ENCODE measurements around the gene PKP2.

PKP2 gene

DNA sequence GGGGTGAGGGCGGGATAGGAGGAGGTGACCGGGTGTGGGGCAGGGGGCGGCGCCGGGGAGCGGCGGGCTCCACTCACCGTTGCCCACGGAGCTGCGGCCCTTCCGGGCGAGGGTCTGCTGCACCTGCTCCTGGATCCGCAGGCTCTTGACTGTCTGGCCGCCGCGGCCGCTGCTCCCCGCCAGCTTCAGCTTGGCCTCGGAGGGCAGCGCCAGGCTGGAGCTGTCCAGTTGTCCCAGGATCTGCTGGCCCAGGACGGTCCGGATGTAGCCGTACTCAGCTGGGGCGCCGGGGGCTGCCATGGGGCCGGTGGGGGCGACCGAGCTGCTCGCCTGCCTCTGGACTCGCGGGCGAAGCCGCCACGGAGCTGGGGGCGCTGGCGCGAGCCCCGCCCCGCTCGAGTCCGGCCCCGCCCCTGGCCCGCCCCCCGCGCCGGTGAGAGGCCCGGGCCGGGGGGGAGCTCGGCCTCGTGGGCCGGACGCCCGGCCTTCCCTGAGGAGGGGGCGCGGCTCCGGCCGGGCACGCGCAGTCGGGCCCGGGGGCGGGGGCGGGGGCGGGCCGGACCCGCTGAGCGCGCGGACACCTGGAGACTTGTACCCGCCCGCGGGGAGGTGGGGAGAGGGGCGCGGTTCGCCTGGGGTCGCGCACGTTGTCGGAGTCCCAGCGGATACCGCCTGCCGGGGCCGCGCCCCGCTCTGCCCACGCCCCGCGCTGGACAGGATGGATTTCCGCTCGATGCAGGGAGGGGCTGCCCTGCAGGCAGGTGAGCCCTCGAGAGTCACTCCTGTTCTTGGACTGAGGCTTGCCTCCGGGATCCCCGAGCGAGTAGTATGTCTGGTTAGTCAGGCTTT is at the start of gene PKP2:
TSS of gene PKP2 (minus strand) at position 346 of the 849 bp plus-strand sequence. CDS start at position 300, 46 bp downstream.
- Histone ChIP-seq H3K9me3 (ENCODE audit: low read length) (no peaks in the 10 kb centered on the region), H2AFZ (ENCODE audit: low read depth, low read length) (peak within 1 kb of the TSS; percentile 95), H3K4me3 (ENCODE audit: low read length) (peak within 1 kb of the TSS; percentile 73), H3K27me3 (ENCODE audit: insufficient read depth, low read length) (peaks cover 35% of the 10 kb centered on the region), H3K4me1 (ENCODE audit: insufficient read depth, low read length) (peaks cover 12% of the 10 kb centered on the region), H3K36me3 (ENCODE audit: insufficient read depth, low read length) (no peaks in the 10 kb centered on the region)

- Histone ChIP-seq H3K9me3 (ENCODE audit: low read length) (no peaks in the 10 kb centered on the region), H3K36me3 (ENCODE audit: insufficient read depth, low read length) (no peaks in the 10 kb centered on the region), H2AFZ (ENCODE audit: low read depth, low read length) (no peak overlapping the region), H3K4me3 (ENCODE audit: low read length) (no peak overlapping the region), H3K27me3 (ENCODE audit: insufficient read depth, low read length) (no peaks in the 10 kb centered on the region), H3K4me1 (ENCODE audit: insufficient read depth, low read length) (peaks cover 5% of the 10 kb centered on the region)
Measured at GRCh38 chr12:32944195-32944594, 47.6 kb upstream of the PKP2 start.

DNA sequence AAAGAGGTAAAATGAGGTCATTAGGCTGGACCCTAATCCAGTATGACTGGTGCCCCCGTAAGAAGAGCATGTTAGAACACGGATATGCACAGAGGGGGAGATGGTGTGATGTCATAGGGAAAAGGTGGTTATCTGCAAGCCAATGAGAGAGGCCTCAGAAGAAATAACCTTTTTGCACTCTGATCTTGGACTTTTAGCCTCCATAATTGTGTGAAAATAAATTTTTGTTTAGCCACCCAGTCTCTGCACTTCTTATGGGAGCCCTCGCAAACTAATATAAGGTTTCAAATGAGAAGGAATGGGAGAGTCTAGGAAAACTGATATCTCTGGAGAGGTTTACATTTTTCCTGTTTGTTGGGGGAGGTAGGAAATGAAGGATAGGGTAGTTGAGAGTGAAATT is 43.2 kb upstream of the PKP2 start:
- Histone ChIP-seq H3K4me1 (ENCODE audit: insufficient read depth, low read length) (no peaks in the 10 kb centered on the region), H3K36me3 (ENCODE audit: insufficient read depth, low read length) (no peaks in the 10 kb centered on the region), H2AFZ (ENCODE audit: low read depth, low read length) (no peak overlapping the region), H3K4me3 (ENCODE audit: low read length) (no peak overlapping the region), H3K27me3 (ENCODE audit: insufficient read depth, low read length) (no peaks in the 10 kb centered on the region), H3K9me3 (ENCODE audit: low read length) (no peaks in the 10 kb centered on the region)

GRCh38 chr12:32926963-32927362 is 30.4 kb upstream of the PKP2 start:
- Histone ChIP-seq H2AFZ (ENCODE audit: low read depth, low read length) (no peak overlapping the region), H3K36me3 (ENCODE audit: insufficient read depth, low read length) (no peaks in the 10 kb centered on the region), H3K27me3 (ENCODE audit: insufficient read depth, low read length) (peaks cover 6% of the 10 kb centered on the region), H3K9me3 (ENCODE audit: low read length) (peaks cover 2% of the 10 kb centered on the region), H3K4me1 (ENCODE audit: insufficient read depth, low read length) (no peaks in the 10 kb centered on the region), H3K4me3 (ENCODE audit: low read length) (no peak overlapping the region)

DNA sequence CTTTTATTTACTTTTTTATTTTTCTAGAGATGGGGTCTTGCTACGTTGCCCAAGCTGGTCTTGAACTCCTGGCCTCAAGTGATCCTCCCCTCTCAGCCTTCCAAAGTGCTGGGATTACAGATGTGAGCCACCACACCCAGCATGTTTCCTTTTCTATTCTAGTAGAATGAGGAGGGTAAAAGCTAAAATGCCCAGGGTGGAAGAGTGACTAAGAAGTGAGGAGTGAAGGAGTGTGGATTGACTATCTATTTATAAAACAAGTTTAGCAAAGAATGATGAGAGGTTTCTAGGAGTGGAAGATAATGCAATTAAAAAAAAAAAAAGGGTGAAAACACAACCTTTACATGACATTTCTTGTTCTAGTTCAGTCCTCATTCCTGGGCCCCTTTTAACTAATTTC is 29.8 kb upstream of the PKP2 start:
- no peak overlapping the region for H3K4me3 ChIP-seq (ENCODE audit: low read length)
- no peak overlapping the region for H2AFZ ChIP-seq (ENCODE audit: low read depth, low read length)
- H3K36me3 ChIP-seq (ENCODE audit: insufficient read depth, low read length): no peaks in the 10 kb centered on the region
- peaks cover 2% of the 10 kb centered on the region for H3K9me3 ChIP-seq (ENCODE audit: low read length)
- no peaks in the 10 kb centered on the region for H3K4me1 ChIP-seq (ENCODE audit: insufficient read depth, low read length)
- peaks cover 6% of the 10 kb centered on the region for H3K27me3 ChIP-seq (ENCODE audit: insufficient read depth, low read length)

- Histone ChIP-seq H3K9me3 (ENCODE audit: low read length) (peaks cover 2% of the 10 kb centered on the region), H3K4me1 (ENCODE audit: insufficient read depth, low read length) (no peaks in the 10 kb centered on the region), H3K36me3 (ENCODE audit: insufficient read depth, low read length) (no peaks in the 10 kb centered on the region), H3K27me3 (ENCODE audit: insufficient read depth, low read length) (peaks cover 4% of the 10 kb centered on the region), H2AFZ (ENCODE audit: low read depth, low read length) (no peak overlapping the region), H3K4me3 (ENCODE audit: low read length) (no peak overlapping the region)
Measured at GRCh38 chr12:32922546-32923297, 26.1 kb upstream of the PKP2 start.

DNA sequence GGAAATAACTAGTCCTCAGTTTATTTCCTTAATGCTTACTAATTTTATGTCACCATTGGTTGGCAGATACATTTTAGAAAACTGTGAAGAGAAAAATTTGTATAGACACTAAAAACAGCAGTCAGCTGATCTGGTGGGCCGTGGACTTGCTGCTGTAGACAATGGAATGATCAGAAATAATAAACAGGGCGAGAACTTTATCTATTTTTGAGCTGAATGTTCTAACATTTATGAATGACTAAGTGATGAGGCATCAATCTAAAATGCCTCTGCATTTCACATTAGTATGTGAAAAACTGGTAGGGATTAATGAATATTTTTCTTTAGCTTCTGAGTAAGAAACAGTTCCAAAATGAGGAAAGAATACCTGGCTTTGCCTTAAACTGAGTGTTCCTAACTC is 24.8 kb upstream of the PKP2 start:
- Histone ChIP-seq H3K4me1 (ENCODE audit: insufficient read depth, low read length) (no peaks in the 10 kb centered on the region), H3K9me3 (ENCODE audit: low read length) (peaks cover 2% of the 10 kb centered on the region)

DNA sequence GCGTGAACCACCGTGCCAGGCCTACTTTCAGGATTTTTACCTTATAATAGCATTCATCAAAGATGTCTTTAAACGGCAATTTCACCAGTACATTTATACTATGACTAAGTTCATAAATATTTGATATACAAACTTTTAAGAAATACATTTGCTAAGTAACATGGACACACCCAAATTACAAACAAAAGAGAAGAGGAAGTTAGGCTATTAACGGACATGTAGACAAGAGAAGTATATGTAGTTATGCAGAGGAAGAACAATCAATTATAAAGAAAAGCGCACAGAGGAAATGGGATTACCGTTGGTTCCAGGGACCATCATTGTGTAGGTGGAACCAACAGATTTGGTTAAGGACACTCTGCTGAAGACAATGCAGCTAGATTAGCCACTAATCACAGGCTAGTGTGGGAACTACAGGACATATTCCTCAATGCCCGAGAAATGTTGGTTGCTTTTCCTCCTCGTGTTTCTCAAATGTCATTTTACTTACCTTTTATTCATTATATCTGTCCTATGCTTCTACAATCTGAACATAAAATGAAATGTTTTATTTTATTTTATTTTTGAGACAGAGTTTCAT is 24.0 kb upstream of the PKP2 start:
- H3K9me3 ChIP-seq (ENCODE audit: low read length): peaks cover 2% of the 10 kb centered on the region
- H3K4me3 ChIP-seq (ENCODE audit: low read length): no peak overlapping the region
- H3K4me1 ChIP-seq (ENCODE audit: insufficient read depth, low read length): no peaks in the 10 kb centered on the region
- H3K27me3 ChIP-seq (ENCODE audit: insufficient read depth, low read length): peaks cover 5% of the 10 kb centered on the region
- H2AFZ ChIP-seq (ENCODE audit: low read depth, low read length): no peak overlapping the region
- H3K36me3 ChIP-seq (ENCODE audit: insufficient read depth, low read length): no peaks in the 10 kb centered on the region

More for the DNA sequence above, 24.8 kb upstream of the PKP2 start:
- Histone ChIP-seq H3K36me3 (ENCODE audit: insufficient read depth, low read length) (no peaks in the 10 kb centered on the region), H2AFZ (ENCODE audit: low read depth, low read length) (no peak overlapping the region), H3K27me3 (ENCODE audit: insufficient read depth, low read length) (peaks cover 5% of the 10 kb centered on the region), H3K4me3 (ENCODE audit: low read length) (no peak overlapping the region)

DNA sequence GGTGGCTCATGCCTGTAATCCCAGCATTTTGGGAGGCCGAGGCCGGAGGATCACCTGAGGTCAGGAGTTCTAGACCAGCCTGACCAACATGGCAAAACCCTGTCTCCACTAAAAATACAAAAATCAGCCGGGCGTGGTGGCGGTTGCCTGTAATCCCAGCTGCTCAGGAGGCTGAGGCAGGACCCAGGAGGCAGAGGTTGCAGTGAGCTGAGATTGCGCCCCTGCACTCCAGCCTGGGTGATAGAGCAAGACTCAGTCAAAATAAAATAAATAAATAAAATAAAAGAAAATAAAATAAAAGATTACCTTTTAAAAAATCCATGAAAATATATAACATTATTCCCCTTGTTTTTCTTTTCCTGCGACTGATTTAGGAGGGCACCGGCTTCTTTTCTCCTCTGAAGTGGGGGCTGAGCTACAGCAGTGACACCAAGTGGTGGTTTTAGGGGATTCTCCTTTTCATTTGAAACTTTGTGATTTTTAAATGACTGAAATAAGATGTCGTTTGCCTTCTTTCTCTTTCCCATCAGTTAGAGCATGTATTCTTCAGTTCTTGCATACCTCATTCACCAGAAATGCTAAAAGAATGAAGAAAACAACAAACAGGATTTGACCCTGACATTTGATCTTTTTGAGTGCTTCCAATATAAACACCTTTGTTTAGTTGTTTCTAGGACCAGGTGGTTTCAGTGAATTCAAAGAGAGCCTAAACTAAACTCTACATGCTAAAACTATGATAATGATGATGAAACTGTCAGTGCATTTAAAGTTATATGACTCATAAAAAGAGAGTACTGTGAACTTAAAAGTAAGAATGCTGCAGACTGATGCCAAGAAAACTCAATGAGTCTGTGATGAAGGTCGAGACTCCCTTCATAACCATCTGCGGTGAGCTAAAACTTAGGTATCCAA is 22.6 kb upstream of the PKP2 start:
- H3K9me3 ChIP-seq (ENCODE audit: low read length): peaks cover 2% of the 10 kb centered on the region
- peaks cover 5% of the 10 kb centered on the region for H3K27me3 ChIP-seq (ENCODE audit: insufficient read depth, low read length)
- H3K36me3 ChIP-seq (ENCODE audit: insufficient read depth, low read length): no peaks in the 10 kb centered on the region
- H3K4me3 ChIP-seq (ENCODE audit: low read length): no peak overlapping the region
- no peaks in the 10 kb centered on the region for H3K4me1 ChIP-seq (ENCODE audit: insufficient read depth, low read length)
- H2AFZ ChIP-seq (ENCODE audit: low read depth, low read length): no peak overlapping the region

DNA sequence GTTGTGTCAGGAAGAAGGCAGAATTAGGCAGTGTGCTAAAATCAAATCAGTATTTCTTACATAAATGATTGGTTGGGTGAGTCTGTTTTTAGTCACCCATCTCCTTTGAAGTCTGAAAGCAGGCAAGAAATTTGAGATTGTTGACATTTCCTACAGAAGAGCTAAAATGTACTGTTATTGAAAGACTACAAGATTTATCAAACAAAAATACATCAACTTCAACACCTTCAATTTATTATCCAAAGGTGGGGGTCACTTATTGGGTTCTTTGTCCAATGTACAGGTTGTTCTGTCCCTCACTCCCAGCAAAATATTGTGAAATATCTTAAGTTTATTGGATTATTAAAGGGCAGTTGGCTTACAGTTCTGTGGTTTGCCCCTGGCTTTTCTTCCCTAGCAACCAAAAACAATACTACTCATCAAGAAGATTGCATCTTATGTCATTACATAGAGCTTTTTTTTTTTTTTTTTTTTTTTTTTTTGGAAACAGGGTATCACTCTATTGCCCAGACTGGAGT is 20.6 kb upstream of the PKP2 start:
- Histone ChIP-seq H3K9me3 (ENCODE audit: low read length) (no peaks in the 10 kb centered on the region), H3K4me1 (ENCODE audit: insufficient read depth, low read length) (no peaks in the 10 kb centered on the region), H2AFZ (ENCODE audit: low read depth, low read length) (no peak overlapping the region), H3K27me3 (ENCODE audit: insufficient read depth, low read length) (peaks cover 2% of the 10 kb centered on the region), H3K4me3 (ENCODE audit: low read length) (no peak overlapping the region), H3K36me3 (ENCODE audit: insufficient read depth, low read length) (no peaks in the 10 kb centered on the region)

GRCh38 chr12:32907898-32908476 is 11.4 kb upstream of the PKP2 start:
- Histone ChIP-seq H3K4me3 (ENCODE audit: low read length) (no peak overlapping the region), H3K9me3 (ENCODE audit: low read length) (no peaks in the 10 kb centered on the region), H3K36me3 (ENCODE audit: insufficient read depth, low read length) (no peaks in the 10 kb centered on the region), H3K4me1 (ENCODE audit: insufficient read depth, low read length) (no peaks in the 10 kb centered on the region), H2AFZ (ENCODE audit: low read depth, low read length) (no peak overlapping the region), H3K27me3 (ENCODE audit: insufficient read depth, low read length) (no peaks in the 10 kb centered on the region)

GRCh38 chr12:32907166-32907565 is 10.6 kb upstream of the PKP2 start:
- Histone ChIP-seq H3K36me3 (ENCODE audit: insufficient read depth, low read length) (no peaks in the 10 kb centered on the region), H3K9me3 (ENCODE audit: low read length) (no peaks in the 10 kb centered on the region), H3K4me1 (ENCODE audit: insufficient read depth, low read length) (no peaks in the 10 kb centered on the region), H3K4me3 (ENCODE audit: low read length) (no peak overlapping the region), H3K27me3 (ENCODE audit: insufficient read depth, low read length) (no peaks in the 10 kb centered on the region), H2AFZ (ENCODE audit: low read depth, low read length) (no peak overlapping the region)

Data from neuron (in vitro differentiated cells).